GM12891 (cell line): Measurements from ENCODE around the gene MICAL3.

Experiments used
- PAX5 ChIP-seq: IDR thresholded peaks from 2 replicates; pipeline ENCODE4 v1.6.1; 2011; ENCODE audit warnings: low read length, moderate library complexity, mild to moderate bottlenecking; ENCODE audit not compliant: insufficient read depth, severe bottlenecking
- POLR2A ChIP-seq: IDR thresholded peaks from 2 replicates; pipeline ENCODE4 v1.6.1; 2011; ENCODE audit warnings: low read depth, low read length, control low read depth
- POLR2AphosphoS5 ChIP-seq: IDR thresholded peaks from 2 replicates; pipeline ENCODE4 v1.6.1; 2011; ENCODE audit warnings: low read depth, low read length, control low read depth
- POU2F2 ChIP-seq: IDR thresholded peaks from 2 replicates; pipeline ENCODE4 v1.6.1; 2011; ENCODE audit warnings: low read depth, mild to moderate bottlenecking, control low read depth, low read length, moderate library complexity
- TAF1 ChIP-seq: IDR thresholded peaks from 2 replicates; pipeline ENCODE4 v1.6.1; 2011; ENCODE audit warnings: low read depth, low read length, control low read depth

DNA sequence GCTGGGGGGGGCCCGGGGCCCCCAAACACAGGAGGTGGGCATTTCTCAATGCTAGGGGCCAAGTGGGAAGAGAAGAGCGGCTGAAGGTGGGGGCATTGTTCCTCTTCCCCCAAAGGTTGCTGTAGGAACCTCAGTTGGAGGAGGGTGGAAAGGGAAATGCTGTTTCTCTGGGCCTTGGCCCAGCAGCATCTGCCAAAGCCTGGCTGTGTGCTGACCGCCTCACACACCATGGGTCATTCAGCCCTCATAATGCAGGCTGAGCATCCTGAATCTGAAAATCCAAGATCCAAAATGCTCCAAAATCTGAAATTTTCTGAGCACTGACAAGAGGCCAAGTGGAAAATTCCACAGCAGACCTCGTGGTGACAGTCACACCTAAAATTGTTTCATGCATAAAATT is 201.1 kb downstream of the MICAL3 start:
- TF ChIP-seq POLR2A (no peak), POU2F2 (no peak), POLR2AphosphoS5 (no peak), TAF1 (no peak), PAX5 (no peak)
